Ramos (cell line): ENCODE results near the gene GRM8.

Experiments used
- in situ Hi-C: fragments of 300-500 bp; cut with MboI; formaldehyde crosslinking; loops from one replicate; pipeline ENCODE4 v1.14.3; 2022; ENCODE audit warnings: low sequenced_read_pairs; ENCODE audit not compliant: unreplicated experiment

The GRM8 gene

DNA sequence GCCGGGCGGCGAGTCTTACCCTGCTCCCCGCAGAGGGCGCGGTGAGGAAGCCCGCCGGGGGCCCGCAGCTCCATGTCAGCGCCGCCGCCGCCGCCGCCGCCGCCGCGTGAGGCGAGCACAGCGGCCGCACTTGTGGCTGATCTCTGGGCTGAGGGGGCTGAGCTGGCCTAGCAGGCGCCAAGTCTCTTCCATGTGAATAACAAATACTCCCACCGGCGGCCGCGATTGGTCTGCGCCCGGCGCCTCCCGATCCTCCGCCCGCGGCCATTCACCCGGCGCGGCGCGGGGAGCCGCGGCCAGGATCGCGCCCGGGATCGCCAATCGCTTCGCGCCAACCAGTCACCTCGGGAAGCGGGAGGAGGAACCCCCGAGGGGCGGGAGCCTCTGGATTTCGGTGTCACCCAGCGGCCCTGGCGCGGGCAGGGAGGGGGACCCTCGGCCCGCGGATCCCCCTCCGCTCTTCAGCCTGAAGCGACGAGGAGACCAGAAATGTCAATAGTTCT is at the start of gene GRM8:
Gene GRM8, minus strand, starts transcription at position 164 of the 503 bp plus-strand sequence.
- in situ Hi-C loops, result no loop called here

DNA sequence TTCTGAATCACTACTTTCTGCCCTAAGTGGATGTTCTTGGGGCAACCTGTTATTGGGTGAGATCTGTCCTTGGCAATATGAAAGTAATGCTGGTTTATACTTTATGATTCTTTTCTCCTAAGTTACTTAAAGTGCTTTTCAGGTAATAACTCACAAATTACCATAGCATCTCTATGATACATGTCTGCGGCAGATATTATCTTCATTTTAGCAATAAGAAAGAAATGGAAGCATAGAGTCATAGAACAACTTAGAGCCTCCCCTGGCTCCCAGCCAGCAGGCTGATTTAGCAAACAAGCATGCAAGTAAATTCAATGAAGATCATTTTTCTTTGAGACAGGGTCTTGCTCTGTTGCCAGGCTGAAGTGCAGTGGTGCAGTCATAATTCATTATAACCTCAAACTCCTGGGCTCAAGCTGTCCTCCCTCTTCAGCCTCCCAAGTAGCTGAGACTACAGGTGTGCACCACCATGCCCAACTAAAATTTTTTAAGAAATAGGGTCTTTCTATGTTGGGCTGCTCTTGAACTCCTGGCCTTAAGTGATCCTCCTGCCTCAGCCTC is 38.1 kb upstream of the GRM8 start:
- in situ Hi-C loops, result no loop called here

DNA sequence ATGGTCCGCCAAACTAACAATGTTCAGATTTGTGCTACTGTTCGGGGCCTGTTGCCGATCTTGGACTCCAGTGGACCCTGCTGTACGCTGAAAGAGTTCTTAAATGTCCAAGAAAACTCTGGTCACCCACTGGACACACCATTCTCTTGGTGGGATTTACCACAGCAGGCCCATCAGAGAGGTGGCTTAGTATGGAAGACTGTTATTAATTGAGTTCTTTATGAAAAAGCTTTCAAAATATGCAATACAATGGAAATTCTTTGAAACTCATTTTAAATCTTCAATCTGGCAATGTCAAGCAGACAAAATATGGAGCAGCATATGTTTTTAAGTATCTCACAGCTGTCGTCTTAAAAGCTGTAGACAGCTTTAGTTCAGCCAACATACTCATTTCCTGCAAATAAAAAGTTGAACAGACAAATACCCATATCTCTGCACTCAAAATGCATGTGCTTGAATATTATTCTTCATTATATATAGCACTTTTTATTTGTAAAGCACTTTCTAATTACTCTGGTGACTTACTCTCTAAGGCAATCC is 37.4 kb upstream of the GRM8 start:
- in situ Hi-C loops, result no loop called here

DNA sequence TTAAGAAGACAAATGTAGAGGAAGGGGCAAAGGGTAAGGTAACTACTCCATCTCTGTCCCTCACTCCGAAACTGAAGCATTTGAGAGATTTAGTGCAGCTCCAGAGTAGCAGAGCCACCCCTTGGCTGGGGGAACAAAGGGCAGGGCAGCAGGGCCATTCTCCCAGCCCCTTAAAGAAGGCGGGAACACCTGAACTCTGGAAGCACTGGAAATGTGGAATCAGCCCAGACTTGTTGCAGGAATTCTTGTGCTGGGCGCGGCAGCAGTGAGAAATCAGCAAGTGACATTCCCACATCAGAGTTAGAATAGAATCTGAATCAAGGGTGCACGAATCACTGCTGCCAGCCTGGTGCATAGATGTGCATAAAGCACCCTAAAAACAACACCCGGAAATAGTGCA is 34.4 kb upstream of the GRM8 start:
- in situ Hi-C loops, result no loop called here

DNA sequence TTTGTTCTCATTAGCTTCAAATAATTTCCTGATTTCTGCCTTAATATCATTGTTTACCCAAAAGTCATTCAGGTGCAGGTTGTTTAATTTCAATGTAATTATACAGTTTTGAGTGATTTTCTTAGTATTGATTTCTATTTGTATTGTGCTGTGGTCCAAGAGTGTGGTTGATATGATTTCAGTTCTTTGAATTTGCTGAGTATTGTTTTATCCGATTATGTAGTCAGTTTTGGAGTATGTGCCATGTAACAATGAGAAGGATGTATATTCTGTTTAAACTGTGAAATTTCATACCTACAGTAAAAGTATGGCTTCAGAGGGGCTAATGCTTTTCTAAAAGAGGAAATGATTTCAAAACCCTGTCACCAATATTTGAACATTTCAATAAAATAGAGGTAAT is 17.4 kb upstream of the GRM8 start:
- in situ Hi-C loops, result no loop called here

DNA sequence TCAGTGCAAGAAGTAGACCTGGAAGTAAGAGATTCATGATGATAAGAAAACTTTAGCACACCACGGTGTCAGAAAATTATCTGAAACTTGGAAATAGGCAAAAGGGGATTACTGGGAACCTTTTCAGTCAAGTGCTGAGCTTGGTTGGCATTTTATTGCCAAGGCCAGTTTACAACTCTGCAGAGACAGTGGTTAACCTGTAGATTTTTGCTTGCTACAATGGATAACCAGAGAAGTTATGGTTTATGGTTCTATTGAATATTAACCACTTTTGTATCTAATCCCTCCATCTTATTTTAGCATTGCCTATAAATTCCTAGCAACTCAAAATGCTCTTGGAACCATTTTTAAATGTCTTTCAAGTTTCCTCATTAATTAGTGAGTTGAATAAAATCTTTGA is 13.3 kb upstream of the GRM8 start:
- in situ Hi-C loops, result no loop called here

DNA sequence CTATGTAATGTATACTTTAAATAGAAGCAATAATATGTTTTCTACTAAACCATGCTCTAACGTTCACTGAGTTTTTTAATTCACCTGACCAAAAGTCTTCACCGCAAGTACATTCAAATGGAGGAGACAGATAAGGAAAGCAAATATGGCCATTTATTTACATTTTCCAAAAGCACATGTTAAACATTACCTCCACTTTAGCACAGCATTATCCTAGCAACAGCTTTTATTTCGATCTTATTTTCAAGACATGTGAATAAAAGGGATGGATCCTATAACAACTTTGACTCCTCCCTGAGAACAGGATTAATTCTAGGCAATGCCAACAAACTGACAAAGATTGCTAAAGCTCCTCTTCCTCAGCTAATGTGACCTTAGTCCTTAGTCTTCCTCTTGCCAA is 11.5 kb upstream of the GRM8 start:
- in situ Hi-C loops, result no loop called here

DNA sequence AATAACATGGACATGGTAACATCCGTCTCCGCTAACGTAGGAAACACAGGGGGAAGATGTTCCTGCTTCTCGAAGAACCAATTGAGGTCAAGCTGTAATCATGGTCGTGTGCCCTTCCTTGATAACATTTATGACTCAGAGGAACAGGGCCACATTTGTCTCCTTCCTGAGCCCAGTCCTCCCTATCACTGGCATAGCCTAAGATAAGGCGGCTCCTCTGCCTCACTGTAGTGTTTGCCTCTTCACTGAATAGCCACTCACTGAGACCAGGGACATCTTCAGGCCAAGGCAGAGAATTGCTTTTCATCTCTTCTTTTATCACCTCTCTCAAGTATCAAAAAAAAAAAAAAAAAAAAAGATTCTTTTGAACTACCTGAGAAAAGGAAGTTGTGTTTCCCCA is 5.4 kb upstream of the GRM8 start:
- in situ Hi-C loops, result no loop called here

DNA sequence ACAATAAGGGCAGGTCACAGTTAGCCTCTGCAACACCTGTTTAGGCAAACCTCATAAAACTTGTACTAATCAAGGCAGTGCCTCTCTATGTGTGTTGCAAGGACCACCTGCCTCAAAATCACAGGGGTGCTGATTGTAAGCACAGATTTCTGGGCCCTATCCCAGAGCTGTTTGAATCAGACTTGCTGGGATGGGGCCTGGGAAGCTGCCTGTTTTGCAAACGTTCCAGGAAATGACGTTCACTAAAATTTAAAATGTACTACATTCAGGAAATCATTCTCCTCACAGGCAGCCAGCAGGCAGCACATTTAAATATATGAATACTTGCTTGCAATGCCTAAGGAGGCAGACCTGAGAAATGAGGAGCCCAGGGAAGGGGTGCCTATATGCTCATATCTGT is 4.3 kb upstream of the GRM8 start:
- in situ Hi-C loops, result no loop called here

DNA sequence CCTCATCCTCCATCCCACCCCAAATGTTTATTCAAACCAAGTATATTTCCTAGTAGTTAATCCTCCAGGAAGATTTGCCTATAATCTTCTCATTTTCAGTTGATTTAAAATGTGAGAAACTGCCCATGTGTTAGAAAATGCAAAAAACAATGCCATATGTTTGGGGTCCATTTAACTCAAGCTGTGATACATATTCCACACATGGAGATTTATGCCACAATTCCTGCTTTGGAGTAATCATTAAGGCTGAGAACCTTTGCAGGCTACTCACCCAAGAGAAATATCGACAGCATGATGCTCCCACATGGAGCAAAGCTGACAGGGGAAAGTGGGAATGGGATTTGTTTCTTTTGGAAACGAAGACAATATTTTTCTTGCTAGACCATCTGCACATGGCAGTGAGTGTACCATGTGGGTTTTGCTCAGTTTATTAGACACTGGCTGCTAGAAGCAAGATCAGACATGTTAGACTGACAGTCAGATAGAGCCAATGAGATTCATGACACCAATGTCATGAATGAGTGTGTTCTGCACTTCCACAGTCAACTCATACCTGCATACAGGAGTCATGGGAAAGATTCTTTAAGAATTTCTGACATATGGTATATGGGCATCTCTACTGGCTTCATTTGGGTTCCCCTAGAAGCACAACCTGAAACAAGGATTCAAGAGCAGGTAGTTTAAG is 3.4 kb upstream of the GRM8 start:
- in situ Hi-C loops, result no loop called here

DNA sequence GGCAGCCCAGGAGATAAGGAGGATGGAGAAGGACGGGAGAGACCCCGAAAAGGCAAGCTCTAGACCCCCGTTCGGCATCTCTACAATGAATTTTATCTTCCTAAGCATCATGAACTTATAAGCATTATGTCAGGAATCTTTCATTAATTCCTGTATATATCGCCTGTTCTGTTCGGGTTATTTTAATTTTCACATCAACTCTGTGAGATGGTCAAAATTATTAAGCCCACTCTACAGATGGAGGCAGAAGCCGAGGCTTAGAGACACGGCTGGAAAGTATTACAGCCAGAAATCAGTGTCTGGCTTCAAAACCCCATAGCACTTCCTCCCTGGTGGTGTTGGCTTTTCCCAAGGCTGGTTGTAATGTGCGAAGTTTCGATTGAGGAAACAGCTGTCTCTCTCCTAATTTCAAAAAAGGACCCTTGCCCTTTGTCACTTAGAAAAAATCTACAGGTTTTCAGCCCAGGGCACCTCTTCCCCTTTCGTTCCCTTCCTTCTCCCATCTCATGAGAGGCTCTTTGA is 1.5 kb upstream of the GRM8 start:
- in situ Hi-C loops, result no loop called here

DNA sequence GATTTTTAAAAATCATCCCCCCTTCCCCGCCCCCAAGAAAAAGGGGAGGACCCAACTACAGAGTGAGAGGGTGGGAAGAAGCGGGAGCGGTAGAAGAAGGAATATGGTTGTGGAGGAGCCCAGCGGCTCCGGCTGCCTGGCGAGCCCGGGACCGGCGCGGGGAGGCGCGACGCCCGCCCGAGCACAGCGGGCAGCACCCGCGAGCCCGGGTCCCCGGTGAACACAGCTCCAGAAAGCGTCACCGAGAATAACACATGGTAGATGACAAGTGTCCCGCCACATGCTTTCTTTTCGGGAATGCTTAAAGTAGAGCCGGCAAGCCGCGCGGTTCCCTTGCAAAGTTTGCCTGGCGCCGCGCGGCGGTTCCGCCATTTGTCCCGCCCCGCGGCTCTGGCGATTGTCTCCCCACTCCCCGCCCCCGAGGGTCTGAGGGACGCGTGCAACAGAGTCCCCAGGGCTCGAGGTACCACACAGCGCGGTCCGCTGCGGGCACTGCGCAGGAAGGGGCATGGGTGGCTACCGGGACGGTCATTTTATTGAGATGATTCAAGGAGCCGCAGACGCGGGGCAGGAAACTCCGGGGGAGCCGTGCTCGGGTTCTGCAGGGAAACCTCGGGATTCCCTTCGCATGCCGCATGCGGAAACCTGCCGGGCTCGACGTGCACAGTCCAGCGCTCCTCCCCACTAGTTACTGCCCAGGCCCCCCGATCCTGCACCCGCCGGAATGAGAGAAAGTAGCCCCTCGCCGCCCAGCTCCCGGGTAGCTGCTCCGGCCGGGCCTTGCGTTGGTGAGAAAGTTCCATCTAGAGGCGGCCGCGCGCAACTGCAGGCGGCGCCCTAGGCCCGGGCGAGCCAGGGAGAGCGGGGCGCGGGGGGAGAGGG is 781 bp upstream of the GRM8 start:
- in situ Hi-C loops, result no loop called here

DNA sequence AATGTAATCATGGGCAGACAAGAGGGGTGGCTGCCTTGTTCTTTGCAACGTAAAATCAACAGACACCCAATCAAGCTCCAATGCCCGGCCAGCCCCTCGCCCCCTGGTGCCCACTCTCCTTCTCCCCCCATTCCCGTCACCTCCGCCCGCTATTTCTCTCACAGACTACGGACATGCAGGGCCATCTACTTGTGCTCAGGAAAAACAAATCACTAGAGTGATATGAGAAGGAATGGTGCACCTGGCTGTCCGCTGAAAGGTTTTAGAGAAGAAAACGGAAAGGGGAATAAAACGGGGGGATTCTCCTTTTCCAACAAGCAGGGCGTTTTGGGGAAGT is 396 bp downstream of the GRM8 start:
- in situ Hi-C loops, result no loop called here

DNA sequence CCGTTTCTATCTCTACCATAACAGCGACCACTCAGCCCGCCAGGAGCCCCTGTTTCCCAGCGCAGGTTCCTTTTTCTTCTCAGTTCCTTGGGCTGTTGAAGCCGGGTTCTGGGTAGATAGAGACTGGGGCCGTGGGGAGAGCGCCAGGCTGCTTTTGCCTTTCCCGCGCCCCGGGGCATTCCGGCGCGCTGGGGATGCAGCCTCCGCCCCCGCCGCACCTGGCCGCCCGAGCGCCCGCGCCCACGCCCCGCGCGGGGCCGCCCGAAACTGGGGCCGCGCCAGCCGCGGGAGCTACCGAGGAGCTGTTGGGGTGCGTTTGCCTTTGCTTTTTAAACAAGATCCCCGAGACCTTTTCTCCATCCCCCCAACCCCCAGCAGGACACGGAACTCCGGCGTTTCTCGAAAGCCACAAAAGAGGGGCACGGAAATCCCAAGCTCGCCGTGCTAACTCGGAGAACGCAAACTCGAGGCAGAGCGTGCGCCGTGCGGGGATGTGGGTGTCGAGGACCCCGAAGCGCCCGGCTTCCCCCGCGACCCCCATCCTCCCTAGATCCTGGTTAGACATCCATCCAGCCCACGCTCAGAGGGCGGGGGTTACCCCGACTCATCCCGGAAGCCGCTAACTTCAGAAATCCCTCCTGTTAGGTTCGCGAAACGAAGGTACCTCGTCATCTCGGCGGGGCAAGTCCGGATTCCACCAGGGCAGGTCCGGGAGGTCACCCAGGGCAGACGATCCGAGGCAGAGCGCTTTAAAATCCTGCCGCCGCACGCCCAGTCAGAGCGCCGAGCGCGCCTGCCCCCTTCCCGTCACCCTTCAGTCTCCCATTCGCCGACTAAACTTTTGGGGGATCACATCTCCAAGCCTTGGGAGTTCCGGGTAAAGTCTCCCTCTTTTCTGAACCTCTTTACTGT is 1.0 kb downstream of the GRM8 start:
- in situ Hi-C loops, result no loop called here

DNA sequence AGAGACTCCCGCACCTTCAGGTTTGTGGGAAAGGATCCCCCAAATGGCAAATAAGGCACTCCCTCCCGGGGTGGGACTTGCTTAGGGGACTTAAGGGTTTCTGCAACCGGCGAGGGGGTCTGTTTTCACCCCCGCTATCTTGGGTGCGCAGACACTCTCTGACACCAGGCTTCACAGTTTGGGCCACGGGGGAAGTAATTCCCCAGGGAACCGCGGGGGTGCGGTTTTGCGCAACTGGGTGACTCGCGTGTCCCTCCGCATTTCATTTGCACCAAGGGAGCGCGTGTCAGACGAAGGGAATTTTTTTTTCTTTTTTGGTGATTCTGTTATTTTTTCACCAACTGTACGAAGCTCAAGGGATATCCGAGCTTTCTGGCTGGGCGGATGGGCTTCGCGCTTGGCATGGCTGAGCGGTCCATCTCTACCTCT is 1.7 kb downstream of the GRM8 start:
- in situ Hi-C loops, result no loop called here

DNA sequence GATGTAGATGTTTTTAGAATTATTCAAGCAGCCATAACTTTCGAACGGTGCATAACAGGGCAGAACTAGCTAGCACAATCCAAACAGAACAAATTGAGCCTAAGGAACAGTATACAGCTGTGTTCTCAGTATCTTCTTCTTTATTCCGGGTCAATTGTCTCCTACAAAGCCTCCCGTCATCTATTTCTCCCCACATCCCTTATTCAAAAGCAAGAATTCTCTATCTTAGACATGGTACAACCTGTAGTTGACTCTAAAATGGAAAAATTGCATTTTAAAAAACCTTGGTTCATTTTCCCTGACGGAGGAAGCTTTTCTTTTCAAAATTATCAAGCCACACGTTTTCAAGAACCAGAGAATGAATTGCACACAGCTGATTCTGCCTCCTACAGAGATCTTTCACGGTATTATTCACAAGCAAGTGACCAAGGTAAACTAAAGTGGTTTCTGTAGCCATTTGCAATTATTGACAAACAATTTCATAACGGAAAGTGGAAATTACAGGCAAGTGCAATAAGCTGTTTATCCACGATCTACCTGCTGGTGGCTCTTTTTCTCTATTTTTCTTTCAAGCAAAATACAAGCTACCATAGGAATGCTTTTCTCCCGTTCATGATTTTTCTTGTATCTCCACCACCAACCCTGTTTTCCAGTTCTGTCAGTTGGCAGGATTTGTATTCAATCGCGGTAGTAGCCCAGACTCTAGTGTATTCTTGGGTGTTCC is 2.3 kb downstream of the GRM8 start:
- in situ Hi-C loops, result no loop called here

DNA sequence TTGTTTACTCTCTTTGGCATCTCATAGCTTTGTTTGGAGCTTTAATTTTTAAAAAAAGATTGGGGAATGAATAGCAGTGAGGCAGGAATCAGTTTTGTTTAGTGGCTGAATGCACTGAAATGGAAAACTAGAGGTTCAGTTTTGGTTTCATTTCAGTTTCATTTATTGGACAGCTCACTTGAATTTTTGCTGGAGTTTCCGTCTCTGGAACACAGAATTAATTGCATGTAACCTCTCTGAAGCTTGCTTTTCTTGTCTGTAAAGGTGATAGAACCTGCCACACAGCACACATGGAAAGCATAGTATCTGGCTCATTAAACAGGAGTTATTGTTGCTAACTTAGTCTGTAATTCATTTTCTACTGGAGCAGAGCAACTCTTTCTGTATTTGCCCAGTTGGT is 7.1 kb downstream of the GRM8 start:
- in situ Hi-C loops, result no loop called here

DNA sequence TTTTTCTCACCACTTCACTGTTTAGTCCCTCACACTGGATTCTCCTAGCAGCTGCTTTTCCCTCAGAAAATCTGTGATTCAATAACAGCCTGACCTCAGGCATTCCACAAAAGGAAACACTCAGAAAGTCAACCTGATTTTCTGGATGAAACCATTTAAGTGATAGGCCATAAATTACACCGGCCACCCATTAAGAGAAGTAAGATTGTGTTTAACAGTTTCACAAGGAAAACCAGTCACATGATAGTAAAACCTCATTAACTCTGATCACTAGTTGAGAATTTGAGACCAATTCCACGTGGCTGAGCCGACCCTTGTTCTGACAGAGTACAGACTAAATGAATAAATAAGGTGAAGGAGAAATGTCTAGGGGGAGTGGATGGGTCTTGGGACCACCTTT is 7.7 kb downstream of the GRM8 start:
- in situ Hi-C loops, result no loop called here

DNA sequence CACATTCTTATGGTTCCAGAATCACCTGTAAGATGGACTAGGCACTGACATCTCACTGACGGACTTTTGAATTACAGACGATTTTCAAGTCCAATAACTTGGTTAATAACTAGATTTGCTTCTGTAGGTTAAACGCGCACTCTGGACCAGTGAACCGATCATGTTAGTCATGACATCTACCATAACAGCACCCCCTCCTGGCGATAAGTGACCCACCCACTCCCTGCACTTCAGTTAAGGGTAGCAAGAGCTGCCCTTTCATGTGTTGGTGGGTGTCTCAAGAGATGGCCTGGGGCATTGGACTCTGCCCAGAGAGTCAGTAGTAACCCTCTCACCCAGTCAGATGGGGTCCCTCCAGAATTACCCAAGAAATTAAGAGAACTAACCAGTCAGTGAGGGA is 12.9 kb downstream of the GRM8 start:
- in situ Hi-C loops, result no loop called here
